Medulla oblongata (tissue), 1 donor: ENCODE results near the gene ATP5PD.
"Not testable (repeated sequence)": the region's sequence is repeated elsewhere in the genome, so short reads cannot be mapped to it uniquely, and the experiment has no call there.

Experiments
- DNase-seq: peaks from one replicate; pipeline ENCODE4 v3.0.0-alpha.2; 2015; ENCODE audit errors: extremely low spot score

The ATP5PD gene

DNA sequence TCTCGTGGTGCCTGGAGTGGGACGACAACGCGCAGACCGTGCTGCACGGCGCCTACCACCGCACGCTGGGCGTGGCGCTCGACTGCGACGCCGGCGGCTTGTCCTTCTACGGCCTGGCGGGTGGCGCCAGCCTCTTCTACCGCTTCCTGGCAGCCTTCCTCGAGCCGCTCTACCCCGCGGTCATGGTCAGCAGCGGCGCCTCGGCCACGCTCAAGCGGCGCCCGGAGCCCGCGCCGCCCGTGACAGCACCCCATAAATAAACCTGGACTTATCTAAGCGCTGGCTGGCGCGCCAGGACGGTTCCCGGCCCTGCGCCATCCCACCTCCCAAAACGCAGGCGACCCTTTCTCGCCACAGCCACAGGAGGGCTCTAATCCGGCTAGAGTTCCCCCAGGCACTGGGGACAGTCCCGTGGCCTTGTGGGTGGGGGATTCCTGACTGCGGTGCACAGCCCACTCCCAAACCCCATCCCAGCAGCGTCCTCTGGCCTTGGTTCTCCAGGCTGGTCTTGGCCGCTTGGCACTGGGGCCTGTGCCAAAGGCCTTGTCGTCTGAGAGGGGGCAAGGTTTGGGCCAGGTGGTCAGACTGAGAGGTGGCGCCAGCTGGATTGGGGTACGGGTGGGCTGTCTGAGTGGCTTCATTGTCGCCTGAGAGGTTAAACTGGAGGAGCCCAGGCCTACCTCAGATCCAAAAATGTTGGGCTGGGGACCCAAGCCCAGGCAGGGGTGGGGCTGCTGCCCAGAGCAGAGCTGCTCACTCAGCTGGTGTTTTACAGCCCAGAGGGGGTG is 30.9 kb upstream of the ATP5PD start:
- peak; percentile 40 for DNase-seq

DNA sequence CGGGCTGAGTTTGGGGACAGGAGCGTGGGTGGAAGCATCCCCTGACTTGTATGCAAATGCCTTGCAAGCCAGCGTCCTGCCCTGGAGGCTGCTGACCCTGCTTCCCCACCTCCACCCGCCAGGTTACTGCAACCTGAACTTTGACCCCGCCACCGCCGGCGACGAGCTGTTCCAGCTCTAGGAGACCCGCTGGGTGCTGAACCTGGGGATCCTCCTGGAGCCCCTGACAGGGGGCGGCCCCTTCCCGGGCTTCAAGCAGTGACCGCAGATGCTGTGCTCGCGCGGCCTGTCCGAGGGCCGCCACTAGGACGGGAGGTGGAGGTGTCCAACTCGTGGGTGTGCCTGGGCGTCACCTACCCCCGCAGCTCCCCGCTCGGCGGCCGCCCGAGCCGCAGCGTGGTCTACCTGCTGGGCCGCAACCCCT is 30.3 kb upstream of the ATP5PD start:
- DNase-seq, result no peak

DNA sequence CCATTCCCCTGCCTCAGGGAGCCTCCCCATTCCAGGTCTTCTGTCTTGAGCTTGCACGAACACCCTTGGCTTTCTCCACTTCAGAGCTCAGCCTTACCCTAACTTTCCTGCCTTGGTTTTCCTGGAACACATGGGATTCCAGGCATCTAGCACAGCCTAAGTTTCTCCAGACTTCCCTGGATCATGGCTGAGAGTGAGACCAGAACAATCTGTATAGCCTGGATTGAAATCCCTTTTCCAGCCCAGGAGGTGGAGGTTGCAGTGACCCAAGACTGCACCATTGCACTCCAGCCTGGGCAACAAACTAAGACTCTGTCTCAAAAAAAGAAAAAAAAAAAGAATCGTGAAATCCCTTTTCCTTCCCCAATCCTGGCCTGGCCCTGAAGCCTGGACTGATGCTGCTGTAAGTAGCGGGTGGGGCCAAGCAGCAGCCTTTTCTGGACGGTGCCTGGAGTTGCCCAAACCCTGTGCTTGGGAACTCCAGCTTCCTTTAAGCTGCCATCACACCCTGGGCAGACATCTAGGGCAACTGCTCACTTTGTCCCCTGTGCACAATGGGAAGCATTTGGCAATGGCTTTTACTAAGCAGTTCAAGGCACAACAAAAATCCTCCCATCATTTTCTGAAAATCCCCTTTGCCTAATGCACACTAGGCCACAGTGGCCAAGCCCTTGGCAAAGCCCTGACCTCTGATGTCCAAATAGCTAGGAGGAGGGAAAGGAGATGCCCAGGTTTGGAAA is 29.0 kb upstream of the ATP5PD start:
- peak; percentile 41 for DNase-seq

DNA sequence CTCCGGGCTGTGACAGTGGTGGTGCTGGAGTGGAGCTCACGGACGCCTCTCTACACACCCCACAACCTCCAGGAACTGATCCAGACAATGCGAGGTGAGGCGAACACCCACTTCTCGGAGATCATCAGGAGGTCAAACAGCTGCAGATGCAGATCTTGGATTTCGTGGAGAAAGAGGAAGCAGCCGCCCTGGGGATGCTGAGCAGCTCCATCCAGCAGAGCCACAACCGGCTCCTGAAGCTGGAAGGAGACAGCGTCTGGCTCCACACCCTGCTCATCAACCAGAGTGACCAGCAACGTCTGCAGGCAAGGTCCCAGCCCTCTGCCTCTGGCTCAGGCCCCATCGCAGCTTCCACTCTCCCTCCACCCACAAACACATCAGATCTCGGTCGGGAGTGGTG is 27.8 kb upstream of the ATP5PD start:
- DNase-seq, result no peak

DNA sequence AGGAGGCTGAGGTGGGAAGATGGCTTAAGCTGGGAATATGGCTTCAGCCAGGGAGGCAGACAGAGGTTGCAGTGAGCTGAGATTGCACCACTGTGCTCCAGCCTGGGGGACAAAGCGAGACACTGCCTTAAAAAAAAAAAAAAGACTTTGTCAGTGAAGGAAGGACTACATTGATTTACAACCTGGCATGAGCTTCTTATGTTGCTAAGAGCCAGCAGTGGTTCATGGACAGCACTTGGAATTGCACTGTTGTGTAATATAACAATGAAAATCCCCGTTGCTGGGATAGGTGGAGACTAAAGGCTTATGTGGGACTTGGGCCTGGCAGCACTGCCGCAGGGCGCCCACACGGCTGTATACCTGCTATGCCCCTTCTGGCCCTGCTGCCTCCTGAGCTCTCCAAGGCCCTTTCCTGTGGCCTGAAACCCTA is 26.9 kb upstream of the ATP5PD start:
- DNase-seq, result no peak

DNA sequence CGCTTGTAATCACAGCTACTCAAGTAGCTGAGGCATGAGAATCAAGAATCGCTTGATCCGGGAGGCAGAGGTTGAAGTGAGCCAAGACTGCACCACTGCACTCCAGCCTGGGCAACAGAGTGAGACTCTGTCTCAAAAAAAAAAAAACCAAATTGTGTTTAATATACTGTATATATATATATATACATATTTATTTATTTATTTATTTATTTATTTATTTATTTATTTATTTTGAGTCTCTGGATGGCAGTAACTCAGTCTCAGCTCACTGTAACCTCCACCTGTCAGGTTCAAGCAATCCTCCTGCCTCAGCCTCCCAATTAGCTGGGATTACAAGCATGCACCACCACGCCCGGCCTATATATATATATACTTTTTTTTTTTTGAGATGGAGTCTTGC is 26.1 kb upstream of the ATP5PD start:
- DNase-seq, result not testable (repeated sequence)

DNA sequence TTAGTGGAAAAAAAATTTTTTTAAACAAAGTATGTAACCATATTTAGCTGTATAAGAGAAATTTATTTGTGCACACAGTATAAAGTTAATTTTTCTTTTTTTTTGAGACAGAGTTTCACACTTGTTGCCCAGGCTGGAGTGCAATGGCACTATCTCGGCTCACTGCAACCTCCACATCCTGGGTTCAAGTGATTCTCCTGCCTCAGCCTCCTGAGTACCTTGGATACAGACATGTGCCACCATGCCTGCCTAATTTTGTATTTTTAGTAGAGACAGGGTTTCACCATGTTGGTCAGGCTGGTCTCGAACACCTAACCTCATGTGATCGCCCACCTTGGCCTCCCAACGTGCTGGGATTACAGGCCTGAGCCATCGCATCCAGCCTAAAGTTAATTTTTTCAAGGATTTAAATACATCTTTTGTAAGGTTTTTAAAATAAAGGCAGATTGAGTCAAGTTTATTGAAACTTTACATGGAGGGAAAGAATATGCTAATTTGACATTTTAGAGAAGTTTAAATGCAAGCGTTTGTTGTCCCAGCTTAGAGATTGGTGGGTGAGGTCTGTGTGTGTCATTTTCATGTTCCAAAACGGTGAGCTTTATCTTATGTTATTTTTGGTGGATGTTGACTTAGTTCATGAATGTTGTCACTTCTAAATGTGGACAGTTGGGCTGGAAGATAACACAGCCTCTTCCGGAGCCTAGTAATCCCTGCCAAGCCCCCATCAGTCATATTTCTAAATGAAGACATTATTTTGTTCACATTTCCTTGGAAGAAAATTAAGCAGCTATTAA is 24.9 kb upstream of the ATP5PD start:
- DNase-seq, result not testable (repeated sequence)

DNA sequence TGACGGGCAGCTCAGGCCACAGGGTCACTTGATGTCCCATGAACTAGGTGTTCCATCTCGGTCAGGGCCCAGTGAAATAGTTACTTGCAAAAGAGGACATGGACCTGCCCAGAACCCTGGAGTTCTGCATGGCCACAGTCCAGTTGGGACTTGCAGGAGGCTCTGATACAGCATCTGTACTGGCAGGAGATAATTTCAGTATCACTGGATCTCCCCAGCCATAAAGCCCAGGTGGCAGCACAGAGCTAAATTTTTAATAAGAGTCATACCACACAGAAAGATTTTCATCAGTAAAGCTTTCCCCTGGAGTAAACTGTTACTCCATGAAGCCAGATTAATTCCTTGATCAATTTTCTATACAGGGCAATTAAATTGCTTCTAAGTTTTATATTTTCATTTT is 23.0 kb upstream of the ATP5PD start:
- DNase-seq, result no peak

DNA sequence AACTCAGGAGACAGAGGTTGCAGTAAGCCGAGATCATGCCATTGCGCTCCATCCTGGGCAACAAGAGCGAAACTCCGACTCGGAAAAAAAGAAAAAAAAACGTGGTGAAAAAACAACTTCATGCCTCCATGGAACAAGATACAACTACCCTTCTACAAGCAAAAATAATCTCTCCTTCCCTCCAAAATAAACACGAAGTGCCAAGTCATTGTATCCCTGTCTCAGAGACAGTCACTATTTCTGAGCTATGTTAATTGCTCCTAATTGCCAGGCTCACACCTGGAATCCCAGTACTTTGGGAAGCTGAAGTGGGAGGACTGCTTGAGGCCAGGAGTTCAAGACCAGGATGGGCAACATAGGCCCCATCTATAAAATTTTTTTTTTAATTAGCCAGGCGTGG is 22.0 kb upstream of the ATP5PD start:
- DNase-seq, result no peak

DNA sequence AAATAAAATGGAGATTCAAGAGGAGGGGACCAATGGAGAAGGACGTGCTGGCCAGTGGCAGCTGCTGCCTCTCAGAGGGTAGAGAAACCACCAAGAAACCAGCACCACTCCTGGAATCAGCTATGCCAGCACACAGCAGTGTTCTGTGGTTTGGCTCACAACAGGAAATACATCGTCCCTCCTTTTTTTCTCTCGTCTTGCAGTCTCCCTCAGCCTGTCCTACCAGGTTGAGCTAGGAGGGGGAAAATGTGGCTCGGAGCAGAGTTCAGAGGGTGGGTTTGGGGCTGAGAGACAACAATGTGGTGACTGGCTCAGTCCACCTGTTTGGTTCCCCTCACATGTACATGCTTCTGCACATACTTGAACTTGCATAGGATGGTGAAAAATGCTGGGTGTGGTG is 21.1 kb upstream of the ATP5PD start:
- DNase-seq, result no peak

DNA sequence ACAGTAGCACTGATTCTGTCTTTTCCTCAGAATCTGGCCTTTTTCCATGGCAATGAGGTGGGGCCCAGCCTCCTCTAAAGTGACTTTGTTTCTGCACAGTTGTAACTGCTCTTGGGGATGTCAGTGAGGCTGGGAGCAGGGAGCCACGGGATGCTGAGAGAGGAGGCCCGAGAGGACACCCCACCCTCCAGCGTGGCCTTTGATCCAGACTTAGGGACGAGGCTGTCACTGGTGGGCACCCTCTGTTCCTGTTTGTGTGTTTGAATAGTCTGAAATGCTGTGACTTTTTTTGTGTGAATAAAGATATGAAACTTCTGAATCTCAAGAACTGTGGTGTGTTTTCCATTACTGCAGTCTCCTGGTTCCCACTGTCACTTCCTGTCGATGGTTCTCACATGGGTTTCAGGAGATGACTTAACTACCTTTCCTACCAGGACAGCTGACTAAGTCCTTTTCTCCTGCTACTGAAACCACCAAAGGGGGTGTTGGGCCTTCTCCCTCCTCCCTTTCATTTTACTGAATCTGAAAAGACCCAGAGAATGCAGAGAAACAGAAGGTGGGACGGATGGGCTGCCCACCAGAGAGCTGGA is 18.9 kb upstream of the ATP5PD start:
- DNase-seq, result no peak

DNA sequence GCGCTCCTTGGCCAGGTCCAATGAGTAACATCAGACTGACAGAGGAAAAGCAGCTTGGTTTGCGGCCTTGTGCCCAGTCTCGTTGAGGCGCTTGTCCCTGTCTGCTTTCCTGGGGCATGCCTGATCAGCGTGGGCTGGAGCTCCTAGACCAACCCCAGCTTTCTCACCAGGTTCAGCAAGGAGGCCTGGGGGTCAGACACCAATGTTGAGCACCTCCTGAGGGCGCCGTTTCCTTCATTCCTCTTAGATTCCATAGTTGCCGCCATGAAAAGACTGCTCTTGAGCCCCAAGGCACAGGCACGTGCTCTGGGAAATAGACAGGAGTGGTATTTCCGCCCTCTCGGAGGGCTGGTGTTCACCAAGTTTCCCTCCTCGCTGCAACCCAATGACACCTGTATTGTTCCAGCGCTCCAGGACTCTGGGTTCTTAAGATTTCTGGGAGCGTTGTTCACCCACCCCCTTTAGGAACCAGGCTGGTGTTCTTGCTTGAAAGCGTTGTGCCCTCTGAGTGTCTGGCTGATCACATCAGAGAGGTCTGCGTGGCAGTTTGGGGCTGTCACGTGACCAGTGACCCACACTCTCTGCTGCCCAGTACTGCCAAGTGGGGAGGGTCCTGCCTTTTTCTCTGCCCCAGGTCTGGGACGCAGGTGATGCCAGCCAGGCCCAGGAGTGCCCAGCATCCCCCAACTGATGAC is 18.2 kb upstream of the ATP5PD start:
- no peak for DNase-seq

DNA sequence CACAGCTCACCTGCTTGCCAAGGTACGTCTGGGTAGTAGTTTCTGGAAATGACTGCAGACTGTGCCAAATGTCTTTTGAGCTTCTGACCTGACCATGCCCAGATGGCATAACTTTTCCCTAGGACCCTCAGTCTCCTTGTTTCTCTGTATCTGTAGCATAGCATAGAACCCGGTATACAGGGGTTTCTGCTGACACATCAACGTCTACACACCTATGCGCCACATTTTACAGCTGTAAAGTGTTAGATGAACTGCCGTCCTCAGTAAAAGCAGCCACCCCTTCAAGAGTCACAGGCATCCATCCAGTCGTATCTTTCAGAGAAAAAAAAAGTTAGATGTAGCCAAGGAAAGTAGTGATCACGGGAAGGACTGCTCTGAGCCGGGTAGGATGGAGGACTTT is 17.7 kb upstream of the ATP5PD start:
- no peak for DNase-seq

DNA sequence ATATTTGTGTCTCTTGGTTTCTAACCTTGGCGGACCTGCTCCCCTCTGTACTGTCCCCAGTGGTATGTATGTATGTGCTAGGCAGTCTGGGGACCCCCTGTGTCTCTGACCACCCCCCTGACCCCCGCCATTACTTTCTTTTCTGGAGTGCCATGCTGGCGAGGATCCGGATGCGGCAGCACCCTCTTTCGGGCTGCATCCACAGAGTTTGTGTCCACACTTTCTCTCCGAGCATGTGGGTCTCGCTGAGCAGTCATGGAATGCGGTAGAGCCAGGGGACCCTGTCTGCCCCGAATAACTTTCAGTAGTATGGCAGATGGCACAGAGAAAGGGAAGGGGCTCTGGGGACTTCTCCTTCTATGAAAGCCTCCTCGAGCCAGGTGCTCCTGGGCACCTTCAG is 17.3 kb upstream of the ATP5PD start:
- no peak for DNase-seq

DNA sequence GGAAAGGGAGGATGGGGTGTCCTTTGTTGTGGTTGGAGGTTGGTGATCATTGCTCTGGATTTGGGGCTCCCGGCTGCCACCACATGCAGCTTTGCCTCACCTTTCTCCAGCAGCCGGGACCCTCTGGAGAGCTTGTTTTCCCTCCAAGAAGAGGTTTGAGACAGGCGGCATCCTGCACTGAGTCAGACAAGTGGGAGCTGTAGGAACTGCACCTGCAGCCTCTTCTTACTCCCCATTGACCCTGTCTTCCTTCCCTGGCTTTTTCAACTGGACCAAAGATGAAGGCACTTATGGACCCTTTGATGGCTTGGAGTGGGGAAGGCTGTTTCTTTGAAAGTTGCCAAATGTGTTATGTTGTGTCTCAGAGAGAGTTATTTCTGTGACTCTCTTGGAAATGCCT is 16.9 kb upstream of the ATP5PD start:
- DNase-seq, result no peak

DNA sequence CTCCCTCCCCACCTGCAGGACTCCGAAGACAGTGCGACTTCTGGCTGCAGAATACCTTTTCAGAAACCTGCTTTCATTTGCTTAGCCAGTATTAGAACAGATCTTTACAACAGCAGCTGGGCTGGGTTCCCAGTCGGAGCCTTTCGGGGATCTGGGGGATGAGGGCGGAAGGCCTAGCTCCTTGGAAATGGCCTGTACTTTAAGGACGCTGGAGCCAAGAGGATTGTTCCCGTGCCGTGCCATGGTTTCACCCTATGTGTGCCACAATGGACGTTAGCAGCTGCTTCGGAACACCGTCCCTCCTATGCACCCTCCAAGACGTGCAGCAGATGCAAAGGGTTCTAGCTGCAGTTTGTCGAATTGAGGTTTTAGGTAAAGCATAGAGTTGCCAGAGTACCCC is 16.4 kb upstream of the ATP5PD start:
- no peak for DNase-seq

DNA sequence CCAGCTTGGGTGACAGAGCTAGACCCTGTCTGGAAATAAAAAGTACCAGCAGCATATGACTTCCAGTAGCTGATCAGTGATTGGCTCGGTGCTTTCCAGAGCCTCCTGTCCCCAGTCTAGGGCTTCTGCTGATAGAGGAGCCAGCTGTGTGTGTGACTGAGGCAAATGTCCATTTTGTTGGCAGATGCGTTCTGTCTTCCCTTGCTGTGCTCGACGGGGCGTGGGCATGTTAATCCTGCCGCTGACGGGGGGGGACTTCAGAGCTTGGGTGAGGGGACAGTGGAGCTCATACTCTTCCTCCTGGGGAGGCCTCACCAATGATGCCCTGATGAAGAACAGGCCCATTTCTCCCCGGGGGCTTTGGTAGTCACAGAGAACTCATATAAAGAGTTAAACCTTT is 14.8 kb upstream of the ATP5PD start:
- DNase-seq, result no peak

DNA sequence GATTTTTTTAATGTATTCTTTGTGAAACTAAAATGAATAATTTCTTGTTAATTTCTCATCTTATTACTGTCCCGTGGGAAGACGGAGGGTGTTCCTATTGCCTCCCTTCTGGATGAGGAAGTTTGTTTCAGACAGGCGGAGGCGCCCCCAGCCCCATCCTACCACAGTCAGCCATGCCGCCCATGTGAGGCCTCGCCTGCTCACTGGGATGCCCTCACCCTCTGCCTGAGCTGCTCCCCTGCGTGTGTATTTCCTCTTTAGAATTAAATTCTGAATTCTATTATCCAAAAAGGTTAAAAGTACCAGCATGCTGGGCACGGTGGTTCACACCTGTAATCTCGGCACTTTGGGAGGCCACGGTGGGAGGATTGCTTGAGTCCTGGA is 14.3 kb upstream of the ATP5PD start:
- no peak for DNase-seq

DNA sequence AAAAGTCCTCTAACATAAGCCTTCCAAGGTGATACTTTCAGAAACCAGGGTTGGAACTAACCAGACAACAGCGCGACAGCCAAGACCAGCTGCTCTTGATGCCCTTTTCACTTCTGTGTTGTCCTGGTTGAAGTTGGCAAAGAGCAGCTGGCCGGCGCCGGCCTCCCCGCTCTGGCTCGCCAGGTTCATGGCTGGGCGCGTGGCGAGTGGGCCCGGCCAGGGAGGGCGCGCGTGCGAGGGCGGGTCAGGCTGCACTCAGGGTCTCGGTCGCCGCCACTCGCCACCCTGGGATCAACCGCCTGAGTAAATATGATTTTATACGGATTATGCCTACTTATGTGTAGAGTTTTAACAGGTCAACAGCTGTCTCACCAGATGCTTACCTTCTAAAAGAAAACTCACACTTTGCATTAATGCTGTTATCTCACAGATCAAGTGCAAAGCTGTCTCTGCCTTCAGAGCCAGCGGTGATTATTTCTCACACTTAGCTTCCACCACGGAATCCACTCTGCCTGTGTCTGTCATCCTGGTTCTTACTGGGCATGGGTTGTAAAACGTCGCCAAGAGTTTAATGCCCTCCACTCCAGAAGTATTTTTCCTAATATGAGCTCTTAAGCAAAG is 13.8 kb upstream of the ATP5PD start:
- no peak for DNase-seq

DNA sequence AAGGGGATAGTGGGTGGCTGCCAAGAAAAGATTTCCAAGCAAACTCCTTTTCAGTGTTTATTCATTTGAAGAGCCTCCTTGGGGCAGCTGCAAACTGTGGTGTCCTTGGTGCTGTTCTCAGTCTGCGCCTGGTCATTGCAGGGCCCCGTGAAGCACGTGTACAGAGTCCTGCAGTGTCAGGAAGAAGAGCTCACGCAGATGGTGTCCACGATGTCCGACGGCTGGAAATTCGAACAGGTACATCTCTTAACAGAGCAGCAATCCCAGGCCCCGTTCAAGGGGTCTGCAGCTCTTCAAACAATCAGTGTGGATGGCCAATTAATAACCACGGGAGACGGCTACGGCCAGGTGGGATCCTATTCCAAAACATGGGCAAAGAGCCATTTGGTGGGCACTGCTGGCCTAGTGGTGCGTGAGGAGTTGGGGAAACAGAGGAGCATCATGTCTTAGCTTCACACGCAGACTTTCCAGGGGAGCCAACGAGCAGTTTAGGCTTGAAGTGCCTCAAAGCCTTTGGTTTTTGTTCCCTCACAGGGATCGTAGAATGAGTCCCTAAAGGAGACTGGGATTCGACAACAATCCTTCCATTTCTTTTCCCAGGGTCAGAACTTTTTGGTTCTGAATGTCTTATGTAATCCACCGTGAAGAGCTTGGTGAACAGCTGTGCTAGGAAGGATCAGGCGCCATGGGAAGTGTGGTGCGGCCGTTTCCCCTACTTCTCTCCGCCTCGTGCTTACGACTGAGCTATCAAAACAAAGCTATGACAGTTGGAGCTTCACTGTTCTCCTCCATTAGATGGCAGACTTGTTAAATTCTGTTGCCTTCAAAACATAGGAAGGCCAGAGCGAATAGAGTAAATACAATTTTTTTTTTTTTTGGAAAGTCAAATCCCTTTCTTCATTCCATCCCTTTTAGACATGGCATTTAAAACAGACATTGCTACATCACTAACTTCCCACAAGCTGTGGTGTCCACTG is 12.9 kb upstream of the ATP5PD start:
- peak; percentile 90 for DNase-seq
